WERI-Rb-1 (cell line): ENCODE data around the gene APCDD1L.

Source experiments
- DNase-seq: peaks from one replicate; pipeline ENCODE4 v3.0.0-alpha.2; 2020
- H3K27ac ChIP-seq: fragments of 250-450 bp; sonication (Bioruptor Pico); 2 replicates; pipeline ENCODE4 v1.5.1; 2020; ENCODE audit warnings: mild to moderate bottlenecking, moderate library complexity
- H3K27me3 ChIP-seq: fragments of 250-450 bp; sonication (Bioruptor Pico); 2 replicates; pipeline ENCODE4 v1.5.1; 2021; ENCODE audit warnings: mild to moderate bottlenecking, low read depth, moderate library complexity; ENCODE audit not compliant: insufficient read depth, severe bottlenecking
- H3K36me3 ChIP-seq: fragments of 250-450 bp; sonication (Bioruptor Pico); 2 replicates; pipeline ENCODE4 v1.5.1; 2020; ENCODE audit warnings: mild to moderate bottlenecking, moderate library complexity
- H3K4me3 ChIP-seq: 2 replicates; pipeline ENCODE4 v1.5.1; 2011; ENCODE audit warnings: low read depth, mild to moderate bottlenecking, control low read depth, low read length
- H3K9me3 ChIP-seq: fragments of 250-450 bp; sonication (Bioruptor Pico); 2 replicates; pipeline ENCODE4 v1.5.1; 2021; ENCODE audit warnings: mild to moderate bottlenecking, moderate library complexity; ENCODE audit not compliant: severe bottlenecking
- CTCF ChIP-seq: IDR thresholded peaks from 2 replicates; pipeline ENCODE4 v1.5.1; 2011; ENCODE audit warnings: low read depth, mild to moderate bottlenecking, control low read depth, inconsistent platforms, low read length

Gene APCDD1L

DNA sequence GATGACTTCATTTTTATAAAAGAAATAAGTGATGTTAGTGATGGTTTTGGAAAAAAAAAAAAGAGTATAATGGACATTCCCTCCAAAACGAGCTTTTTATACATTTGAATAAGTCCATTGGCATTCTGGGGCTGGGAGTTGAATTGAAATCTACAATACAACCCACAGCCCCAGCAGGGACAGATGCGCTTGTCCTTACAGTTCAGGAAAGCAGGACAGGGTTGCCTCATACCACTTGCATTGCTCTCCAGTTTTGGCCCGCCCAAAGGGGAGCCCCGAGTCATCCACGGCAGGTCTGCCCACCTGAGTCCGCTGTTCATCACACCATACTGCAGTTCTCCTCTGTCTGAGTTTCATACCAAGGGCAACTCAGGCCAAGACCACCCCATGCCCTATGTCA is 80.0 kb downstream of the APCDD1L start:
- no peak overlapping the region for H3K27ac ChIP-seq
- H3K4me3 ChIP-seq: no peak overlapping the region
- no peaks in the 10 kb centered on the region for H3K9me3 ChIP-seq
- TF ChIP-seq CTCF: no peak
- H3K27me3 ChIP-seq: no peaks in the 10 kb centered on the region
- peaks cover 40% of the 10 kb centered on the region for H3K36me3 ChIP-seq
- no peak for DNase-seq

GRCh38 chr20:58434326-58434725 is 80.9 kb downstream of the APCDD1L start:
- no peak for TF ChIP-seq CTCF
- no peaks in the 10 kb centered on the region for H3K27me3 ChIP-seq
- no peak overlapping the region for H3K27ac ChIP-seq
- no peaks in the 10 kb centered on the region for H3K9me3 ChIP-seq
- no peak for DNase-seq
- peaks cover 33% of the 10 kb centered on the region for H3K36me3 ChIP-seq
- no peak overlapping the region for H3K4me3 ChIP-seq

DNA sequence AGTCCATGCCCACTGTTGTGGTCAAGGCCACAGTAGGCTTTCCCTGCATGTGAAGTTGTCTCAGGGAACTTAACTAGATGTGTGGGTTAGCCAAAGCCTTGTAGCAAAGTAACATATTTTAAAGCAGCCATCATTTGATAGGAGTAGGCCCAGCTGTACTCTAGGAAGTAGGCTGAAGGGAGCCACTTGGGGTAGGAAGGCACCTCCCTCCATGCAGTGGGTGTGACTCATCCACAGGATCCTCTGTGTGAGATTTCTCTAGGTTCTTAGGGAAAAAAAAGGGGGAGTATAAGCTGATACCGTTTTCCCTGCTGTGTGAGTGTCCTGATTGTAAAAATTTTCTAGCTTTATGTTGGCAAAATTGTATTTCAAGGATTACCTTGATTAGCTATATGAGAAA is 81.4 kb downstream of the APCDD1L start:
- no peak for TF ChIP-seq CTCF
- H3K36me3 ChIP-seq: peaks cover 28% of the 10 kb centered on the region
- DNase-seq: no peak
- H3K9me3 ChIP-seq: no peaks in the 10 kb centered on the region
- H3K27ac ChIP-seq: no peak overlapping the region
- no peaks in the 10 kb centered on the region for H3K27me3 ChIP-seq
- H3K4me3 ChIP-seq: no peak overlapping the region

DNA sequence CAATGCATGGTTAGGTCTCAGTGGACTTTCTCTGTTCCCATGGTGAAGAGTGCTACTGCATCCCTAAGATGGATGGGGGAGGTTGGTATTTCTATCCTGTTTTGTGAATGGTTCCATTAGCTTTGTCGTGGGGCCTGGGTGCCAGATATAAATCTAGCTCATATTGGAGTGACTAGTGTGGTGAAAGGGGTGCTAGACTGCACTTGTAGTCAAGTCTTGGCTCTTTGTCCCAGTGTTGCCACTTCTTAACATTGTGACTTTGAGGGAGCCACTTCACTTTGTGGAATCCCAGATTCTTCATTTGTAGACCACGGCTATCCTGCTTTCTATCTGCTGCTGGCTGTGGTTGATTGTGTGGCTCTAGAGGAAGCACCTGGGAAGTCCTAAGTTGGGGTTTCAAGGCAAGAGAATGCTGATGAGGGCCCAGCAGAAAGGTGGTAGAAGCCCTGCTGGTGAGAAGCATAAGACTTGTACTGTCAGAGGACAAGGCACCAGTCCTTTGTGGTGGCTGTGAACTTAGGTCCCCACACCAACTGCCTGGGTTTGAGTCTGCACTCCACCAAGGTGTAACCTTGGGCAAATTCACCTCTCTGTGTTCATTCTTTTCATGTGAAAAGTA is 82.1 kb downstream of the APCDD1L start:
- Histone ChIP-seq H3K4me3 (no peak overlapping the region), H3K36me3 (peaks cover 24% of the 10 kb centered on the region), H3K27ac (no peak overlapping the region), H3K27me3 (no peaks in the 10 kb centered on the region), H3K9me3 (no peaks in the 10 kb centered on the region)
- no peak for DNase-seq
- TF ChIP-seq CTCF: no peak

DNA sequence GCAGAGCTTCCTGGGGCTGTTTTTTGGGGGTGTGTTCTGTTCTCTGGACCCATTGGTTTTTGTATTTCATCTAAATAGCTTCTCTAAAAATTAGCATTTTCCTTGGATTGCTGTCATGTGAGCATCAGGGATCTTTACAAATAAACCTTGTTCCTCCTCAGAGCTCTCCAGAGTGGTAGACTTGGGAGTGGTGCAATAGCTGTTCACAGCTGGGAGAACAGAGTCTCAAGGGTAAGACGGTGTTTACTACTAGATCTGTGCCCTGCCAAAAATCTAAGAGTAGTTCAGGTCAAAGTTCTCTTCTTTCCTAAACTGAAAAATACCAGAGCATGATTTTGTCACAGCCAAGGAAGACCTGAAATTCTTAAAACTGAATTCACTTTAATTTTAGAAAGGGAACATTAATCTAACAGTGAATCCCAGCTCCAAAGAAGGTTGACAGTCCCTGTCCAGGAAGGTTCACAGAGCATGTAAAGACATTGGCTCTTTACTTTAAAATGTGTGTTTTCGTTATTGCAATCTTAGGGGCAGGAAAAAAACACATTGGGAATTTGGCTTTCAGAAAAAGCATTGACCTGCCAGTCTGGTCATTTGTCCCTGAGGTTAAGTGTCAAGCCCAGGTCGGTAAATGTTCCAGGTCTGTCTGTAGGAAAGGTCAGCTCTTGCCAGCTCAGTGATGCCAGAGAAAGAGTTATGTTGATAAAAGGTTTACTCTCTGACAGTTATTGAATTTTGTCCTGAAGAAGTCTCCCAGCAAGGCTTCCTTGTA is 82.8 kb downstream of the APCDD1L start:
- DNase-seq: no peak
- no peak overlapping the region for H3K4me3 ChIP-seq
- H3K36me3 ChIP-seq: peaks cover 16% of the 10 kb centered on the region
- H3K27me3 ChIP-seq: no peaks in the 10 kb centered on the region
- no peaks in the 10 kb centered on the region for H3K9me3 ChIP-seq
- no peak overlapping the region for H3K27ac ChIP-seq
- TF ChIP-seq CTCF: no peak
